Cerebellar nuclear complex (tissue), 1 donor: ENCODE measurements around the gene CADPS.
"Not testable (repeated sequence)": the region's sequence is repeated elsewhere in the genome, so short reads cannot be mapped to it uniquely, and the experiment has no call there.

Experiments used
- DNase-seq, 2 experiments: peaks; one replicate each; lab custom pipeline; 2025; lab: John Stamatoyannopoulos, UW

CADPS gene

DNA sequence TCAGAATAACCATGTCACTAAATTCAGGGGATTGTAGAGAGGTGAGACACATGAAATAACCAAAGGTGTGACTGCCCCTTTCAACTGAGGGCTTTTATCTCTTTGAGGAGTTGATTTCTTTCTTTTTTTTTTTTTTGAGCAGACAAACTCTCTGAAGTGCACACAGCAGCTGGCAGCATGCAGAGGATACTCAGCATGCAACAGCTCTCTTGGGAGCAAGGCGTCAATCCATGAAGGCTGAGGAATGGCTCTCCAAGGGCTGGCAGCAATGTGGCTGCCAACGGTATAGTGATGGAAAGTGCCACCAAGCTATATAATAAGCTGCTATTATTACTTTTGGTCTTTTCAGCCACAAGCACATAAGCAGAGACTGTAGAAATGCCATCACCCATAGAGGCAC, 275.2 kb downstream of the CADPS start:
- no peak for DNase-seq

DNA sequence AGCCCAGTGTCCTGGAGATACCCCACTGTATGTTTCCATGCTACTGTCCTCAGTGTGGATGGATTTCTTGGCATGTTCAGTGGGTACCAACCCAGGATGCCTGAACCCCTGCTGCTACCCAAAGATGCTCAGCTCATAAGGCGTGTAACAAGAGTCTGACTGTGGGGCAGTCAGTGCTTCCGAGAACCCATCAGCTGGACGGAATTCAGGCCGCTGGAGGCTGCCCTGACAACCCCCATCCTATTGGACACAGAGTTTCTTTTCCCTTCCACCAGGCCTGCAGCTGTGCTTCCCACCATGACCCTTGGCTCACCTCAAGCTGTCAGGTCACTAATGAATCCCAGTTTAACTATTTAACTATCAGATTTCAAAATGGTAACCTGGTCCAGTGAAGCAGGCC, 277.7 kb downstream of the CADPS start:
- no peak for DNase-seq

GRCh38 chr3:62592408-62592807, 282.8 kb downstream of the CADPS start:
- DNase-seq: no peak

DNA sequence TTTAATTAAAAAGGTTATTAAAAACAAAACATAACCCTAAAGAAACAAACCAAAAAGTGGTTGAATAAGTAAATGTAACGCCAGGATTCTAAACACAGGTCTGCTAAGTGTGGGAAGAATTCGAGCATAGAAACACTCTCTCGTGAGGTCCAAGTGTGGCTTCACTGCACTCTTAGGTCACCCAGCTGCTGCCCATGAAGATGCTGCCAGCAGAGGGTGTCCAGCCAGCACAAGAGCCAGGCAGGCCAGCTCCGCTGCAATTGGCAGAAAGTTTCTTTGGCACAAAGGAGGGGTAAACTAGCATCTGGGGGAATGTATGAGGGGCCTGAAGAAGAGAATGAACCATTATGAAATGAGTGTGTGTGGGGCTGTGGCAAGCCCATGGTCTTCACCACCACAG, 286.1 kb downstream of the CADPS start:
- no peak for DNase-seq

DNA sequence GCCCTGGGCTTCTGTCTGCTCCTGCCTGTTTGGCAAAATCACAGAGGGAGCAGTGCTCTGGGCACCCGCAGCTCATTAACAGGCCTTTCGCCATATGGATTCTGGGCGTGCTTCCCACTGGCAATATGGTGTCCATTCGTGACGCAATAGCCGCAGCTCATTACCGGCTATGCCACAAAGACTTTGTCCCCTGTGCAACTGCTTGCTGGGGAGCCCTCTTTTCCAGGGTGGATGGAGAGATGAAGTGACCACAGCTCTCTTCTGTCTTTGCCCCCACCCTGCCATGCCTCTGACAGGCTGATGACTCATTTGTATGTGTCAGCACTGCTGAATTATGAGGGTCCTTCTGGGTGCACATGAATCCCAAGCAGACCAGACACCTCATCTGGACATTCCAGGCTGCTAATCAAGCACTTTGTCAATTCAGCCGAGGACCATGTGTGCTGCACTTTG, 287.6 kb downstream of the CADPS start:
- peak in 1 of 2 experiments; percentile 46 for DNase-seq

GRCh38 chr3:62587169-62587568, 288.0 kb downstream of the CADPS start:
- no peak for DNase-seq

- DNase-seq: no peak
Observed at GRCh38 chr3:62586356-62586755, 288.9 kb downstream of the CADPS start.

- DNase-seq: no peak
Observed at GRCh38 chr3:62585861-62586260, 289.4 kb downstream of the CADPS start.

DNA sequence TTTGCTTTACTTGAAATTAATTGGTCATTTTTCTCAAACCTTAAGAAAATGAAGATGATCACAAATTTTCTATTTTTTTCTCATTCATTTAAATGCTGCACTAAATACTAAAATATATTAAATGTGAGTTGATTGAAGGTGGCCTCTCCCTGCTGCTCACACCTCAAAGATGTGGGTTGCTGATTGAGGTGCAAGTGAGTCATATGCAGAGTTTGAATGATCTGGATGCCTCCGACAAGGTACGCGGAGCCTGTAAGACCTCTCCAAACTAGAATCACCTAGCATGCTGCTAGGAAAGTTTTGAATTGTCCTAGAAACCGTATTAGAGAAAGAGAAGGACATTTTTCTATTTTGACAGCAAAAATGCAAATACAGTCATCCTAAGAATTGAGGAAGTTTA, 290.6 kb downstream of the CADPS start:
- no peak for DNase-seq

DNA sequence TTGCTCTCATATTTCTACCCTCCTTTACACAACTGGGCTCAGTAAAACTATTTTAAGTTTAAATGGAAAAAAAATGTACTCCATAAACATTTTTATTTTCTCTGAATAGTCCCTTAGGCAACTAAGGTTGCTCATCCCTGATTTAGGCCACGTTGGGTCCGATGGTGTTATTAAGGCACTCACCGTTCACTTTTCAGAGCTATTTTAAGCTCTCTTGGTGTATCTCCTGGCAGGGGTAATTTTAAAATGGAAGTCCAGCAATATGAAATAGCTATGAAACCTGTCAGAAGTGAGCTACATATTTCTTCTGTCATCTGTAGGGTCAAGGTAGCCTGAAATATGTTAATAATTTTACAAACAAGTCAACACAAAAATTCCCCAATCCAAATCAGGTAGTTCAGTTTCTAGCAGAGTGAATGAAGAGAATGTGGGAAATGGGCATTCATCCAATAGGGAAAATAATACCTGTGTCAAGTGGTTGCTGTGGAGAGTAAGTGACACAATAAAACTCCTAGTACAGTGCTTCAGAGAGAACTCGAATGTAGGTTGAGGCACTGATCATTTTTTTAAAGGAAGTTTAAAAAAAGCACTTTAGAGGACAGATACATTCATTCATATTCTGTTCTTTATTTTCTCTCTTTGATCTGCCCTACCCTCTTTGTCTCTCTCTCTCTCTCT, 292.6 kb downstream of the CADPS start:
- DNase-seq: no peak

DNA sequence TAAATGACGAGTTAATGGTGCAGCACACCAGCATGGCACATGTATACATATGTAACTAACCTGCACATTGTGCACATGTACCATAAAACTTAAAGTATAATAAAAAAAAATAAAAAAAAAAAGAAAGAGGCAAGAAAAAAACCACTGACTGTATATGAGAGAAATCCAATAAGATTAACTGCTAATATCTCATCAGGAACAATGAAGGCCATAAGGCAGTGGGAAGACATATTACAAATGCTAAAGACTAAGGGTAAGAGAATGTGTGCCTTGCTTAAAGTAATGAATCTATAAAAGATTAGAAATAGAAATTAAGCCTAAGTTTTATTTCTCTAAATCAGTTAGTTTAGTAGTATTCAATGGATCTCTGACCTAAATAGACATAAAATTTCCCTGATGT, 294.7 kb downstream of the CADPS start:
- not testable (repeated sequence) for DNase-seq

DNA sequence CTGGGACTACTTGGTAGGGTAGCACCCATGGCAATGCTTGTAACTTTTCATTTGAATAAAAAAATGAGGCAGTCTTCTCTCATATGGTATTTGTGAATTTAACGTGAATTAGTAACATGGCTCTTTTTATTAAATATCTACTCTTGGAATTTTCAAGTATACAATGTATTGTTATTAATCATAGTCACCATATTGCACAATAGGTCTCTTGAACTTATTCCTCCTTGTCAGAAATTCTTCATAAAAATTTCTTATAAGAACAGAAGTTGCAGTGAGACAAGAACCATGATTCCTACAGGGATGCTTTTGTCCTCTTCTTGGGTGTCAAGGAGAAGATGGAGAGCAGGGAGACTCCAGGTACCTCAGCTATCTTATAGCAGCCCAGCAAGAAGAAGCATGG, 298.1 kb downstream of the CADPS start:
- DNase-seq: no peak

DNA sequence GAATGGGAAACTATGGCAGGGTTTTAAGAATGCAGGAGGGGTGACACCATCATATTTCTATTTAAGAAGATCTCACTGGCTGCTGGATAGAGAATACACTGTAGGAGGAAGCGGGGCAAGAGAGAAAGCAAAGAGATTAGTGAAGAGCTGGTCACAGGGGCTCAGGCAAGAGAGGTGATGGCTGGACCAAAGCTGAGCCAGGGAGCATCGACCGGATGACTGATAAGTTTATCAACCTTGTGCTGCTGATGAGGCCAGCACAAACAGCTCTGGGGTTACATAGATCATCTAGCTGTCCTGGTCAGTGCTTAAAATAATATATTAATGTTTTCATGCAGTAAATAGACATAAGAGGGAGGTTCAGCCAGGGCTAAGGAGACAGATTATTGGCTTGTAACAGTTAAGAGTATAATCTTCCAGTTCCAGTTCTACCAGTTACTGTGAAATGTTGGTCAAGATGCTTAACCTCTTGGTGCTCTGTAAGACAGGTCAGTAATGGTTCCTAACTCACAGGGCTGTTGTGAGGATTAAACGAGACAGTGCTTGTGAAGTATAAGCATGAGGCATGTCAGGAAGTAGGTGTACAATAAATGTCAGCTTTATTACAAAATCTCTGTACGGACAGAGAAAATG, 300.8 kb downstream of the CADPS start:
- no peak for DNase-seq

- no peak for DNase-seq
Observed at GRCh38 chr3:62571916-62572315, 303.3 kb downstream of the CADPS start.

DNA sequence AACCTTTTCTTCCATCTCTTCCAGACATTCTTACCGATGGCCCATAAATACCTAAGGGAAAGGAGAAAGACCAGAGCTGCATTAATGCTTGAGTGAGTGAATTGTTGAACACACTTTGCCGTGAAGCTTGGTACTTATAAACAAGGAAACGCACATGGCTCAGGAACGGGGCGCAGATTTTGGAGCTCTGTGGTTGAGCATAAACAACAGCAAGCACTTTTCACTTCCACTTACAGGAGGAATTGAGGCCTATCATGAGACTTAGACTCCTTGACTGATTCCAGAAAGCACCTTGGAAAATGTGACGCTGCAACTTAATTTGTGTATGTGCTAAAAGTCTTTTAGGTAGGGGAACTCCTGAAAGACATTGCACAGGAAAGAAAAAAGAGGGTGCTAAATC, 304.3 kb downstream of the CADPS start:
- DNase-seq: no peak

DNA sequence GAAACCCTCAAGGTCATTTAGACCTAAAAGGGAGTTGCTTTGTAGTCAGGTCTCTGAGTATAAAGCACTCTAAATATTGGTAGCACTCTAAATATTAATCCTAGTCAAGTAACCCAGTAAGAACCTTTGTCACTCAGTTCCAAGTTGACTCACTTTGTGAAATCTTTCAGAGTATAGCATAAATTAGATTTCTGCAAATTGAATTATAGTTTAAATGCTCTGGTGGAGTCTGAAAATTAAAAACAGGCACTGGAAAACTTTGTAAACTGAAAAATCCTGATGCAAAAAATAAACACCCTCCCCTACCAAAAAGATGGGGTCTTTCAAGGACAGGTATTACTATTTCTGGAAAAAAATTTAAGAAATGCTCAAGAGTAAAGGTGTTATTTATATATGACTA, 305.6 kb downstream of the CADPS start:
- DNase-seq: no peak

GRCh38 chr3:62567097-62568021, 307.9 kb downstream of the CADPS start:
- DNase-seq: no peak

DNA sequence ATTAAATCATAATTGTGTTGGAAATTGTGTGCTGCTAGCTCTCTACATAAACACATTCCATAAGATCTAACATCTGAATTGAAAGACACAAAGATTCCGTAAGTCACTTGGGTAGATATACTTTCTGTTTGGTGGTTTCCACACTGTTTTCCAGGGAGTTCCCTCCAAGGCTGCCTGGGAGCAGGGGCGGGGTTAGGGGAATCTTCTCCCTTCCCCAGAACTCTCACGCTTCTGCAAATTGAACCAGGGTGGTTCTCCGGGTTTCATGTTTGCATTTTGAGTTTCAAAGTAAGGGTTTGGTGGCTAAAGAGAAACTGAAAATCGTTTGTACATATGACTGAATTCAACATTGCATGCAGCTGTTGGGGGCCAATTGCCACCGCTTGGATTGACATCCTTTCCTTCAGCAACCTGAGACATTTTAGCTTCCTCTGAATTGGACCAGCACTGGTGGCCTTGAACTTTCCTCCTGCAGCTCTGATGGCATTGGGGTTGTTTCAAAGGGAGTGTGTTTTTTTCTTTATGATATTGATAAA, 309.1 kb downstream of the CADPS start:
- DNase-seq: no peak

DNA sequence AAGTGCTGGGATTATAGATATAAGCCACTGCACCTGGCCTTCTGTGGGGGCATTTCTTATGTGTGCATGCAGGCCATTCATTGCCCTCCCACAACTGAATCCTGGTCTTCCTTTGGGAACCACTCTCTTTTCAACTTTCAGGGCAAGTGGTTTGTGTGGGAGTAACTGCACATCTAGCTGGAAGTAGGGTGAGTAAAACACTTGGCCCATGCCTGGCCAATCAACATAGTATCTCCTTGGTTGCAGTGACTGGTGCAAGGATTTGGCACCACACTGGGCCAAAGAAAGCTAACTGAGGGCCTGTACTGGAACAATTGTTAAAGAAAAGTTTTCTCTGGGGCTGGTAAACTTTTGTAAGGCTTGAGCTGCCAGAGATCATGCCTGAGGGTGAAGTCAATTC, 312.6 kb downstream of the CADPS start:
- no peak for DNase-seq

- DNase-seq: no peak
Observed at GRCh38 chr3:62562017-62562416, 313.2 kb downstream of the CADPS start.

DNA sequence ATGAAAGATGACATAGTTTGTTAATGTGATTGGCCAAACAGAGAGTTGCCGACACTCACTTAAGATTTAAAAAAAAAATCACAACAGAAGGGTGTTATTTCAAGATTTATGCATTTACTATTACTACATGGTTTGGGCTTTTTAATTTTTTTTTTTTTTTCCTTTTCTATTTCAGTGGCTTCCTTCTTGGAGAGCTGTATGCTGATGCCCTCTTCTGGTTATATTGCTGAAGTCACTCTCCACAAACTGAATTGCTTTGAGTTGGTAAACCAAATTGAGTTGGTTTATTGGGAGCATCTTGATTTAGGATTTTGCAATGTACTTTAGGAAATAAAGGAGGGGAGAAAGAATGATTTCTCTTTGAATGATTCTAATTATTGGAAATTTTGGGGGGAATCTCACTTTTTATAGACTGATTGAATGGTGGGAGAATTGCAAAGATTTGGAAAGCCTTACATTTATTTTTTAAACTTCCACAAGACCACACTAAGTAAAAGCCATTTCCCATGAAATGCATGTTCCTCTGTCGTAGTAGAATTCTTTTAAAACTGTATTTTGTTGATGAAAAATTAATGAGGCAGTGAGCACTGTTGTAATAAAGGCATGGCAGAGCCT, 315.3 kb downstream of the CADPS start:
- no peak for DNase-seq

GRCh38 chr3:62558549-62559112, 316.6 kb downstream of the CADPS start:
- DNase-seq: no peak
